DMS153 treated with DMSO at 0.1 percent for 48 hours (cell line): ENCODE measurements around the gene MTHFD2L.
"Not testable (repeated sequence)": the region's sequence is repeated elsewhere in the genome, so short reads cannot be mapped to it uniquely, and the experiment has no call there.

Experiments used
- DNase-seq: peaks from one replicate; lab custom pipeline; 2025; ENCODE audit not compliant: unreplicated experiment; lab: John Stamatoyannopoulos, UW

Gene MTHFD2L

GRCh38 chr4:74157561-74158465 is at the start of gene MTHFD2L:
MTHFD2L (plus strand) TSS chr4:74158118; CDS start chr4:74158139, 21 bp downstream.
- DNase-seq: peak; percentile 81

- no peak for DNase-seq
These were observed 49.3 kb upstream of the MTHFD2L start for GRCh38 chr4:74108457-74109115.

GRCh38 chr4:74109116-74109869 is 48.6 kb upstream of the MTHFD2L start:
- no peak for DNase-seq

GRCh38 chr4:74109870-74110605 is 47.9 kb upstream of the MTHFD2L start:
- no peak for DNase-seq

- no peak for DNase-seq
These were observed 47.2 kb upstream of the MTHFD2L start for GRCh38 chr4:74110670-74111069.

- no peak for DNase-seq
These were observed 46.5 kb upstream of the MTHFD2L start for GRCh38 chr4:74111306-74111975.

GRCh38 chr4:74111990-74112389 is 45.9 kb upstream of the MTHFD2L start:
- no peak for DNase-seq

GRCh38 chr4:74112399-74113105 is 45.4 kb upstream of the MTHFD2L start:
- DNase-seq: no peak

GRCh38 chr4:74114234-74114633 is 43.7 kb upstream of the MTHFD2L start:
- no peak for DNase-seq

GRCh38 chr4:74117024-74117534 is 40.8 kb upstream of the MTHFD2L start:
- DNase-seq: peak; percentile 39

GRCh38 chr4:74118600-74119338 is 39.1 kb upstream of the MTHFD2L start:
- DNase-seq: no peak

GRCh38 chr4:74120086-74120485 is 37.8 kb upstream of the MTHFD2L start:
- DNase-seq: no peak

- DNase-seq: no peak
These were observed 36.0 kb upstream of the MTHFD2L start for GRCh38 chr4:74121643-74122579.

GRCh38 chr4:74123065-74123728 is 34.7 kb upstream of the MTHFD2L start:
- DNase-seq: peak; percentile 93

- DNase-seq: no peak
These were observed 32.9 kb upstream of the MTHFD2L start for GRCh38 chr4:74125029-74125428.

GRCh38 chr4:74127745-74128144 is 30.2 kb upstream of the MTHFD2L start:
- no peak for DNase-seq

GRCh38 chr4:74130843-74131242 is 27.1 kb upstream of the MTHFD2L start:
- DNase-seq: not testable (repeated sequence)
